Endodermal cell (in vitro differentiated cells): ENCODE data around the gene CORO7. TPM values are rescaled to one million over a fixed set of nuclear protein-coding genes. Genes with fewer than 3 reads are reported as not detected.

Experiments used
- DNase-seq: peaks from one replicate; pipeline ENCODE4 v3.0.0-alpha.2; 2017
- H3K27ac ChIP-seq: 2 replicates; pipeline ENCODE4 v1.5.1; 2013; ENCODE audit warnings: mild to moderate bottlenecking, low read depth, low read length, moderate library complexity
- H3K27me3 ChIP-seq: 2 replicates; pipeline ENCODE4 v1.6.1; 2013; ENCODE audit warnings: mild to moderate bottlenecking, low read length, moderate library complexity; ENCODE audit not compliant: insufficient read depth, control insufficient read depth, poor library complexity, severe bottlenecking
- H3K36me3 ChIP-seq: 2 replicates; pipeline ENCODE4 v1.7.0; 2013; ENCODE audit warnings: mild to moderate bottlenecking, low read length, moderate library complexity; ENCODE audit not compliant: control insufficient read depth, insufficient read depth
- H3K4me1 ChIP-seq: one replicate; pipeline ENCODE4 v1.7.0; 2013; ENCODE audit warnings: low read length; ENCODE audit not compliant: control insufficient read depth, insufficient read depth
- H3K4me3 ChIP-seq: 2 replicates; pipeline ENCODE4 v1.5.1; 2013; ENCODE audit warnings: mild to moderate bottlenecking, low read length, moderate library complexity
- H3K9ac ChIP-seq: 2 replicates; pipeline ENCODE4 v1.6.1; 2013; ENCODE audit warnings: mild to moderate bottlenecking, low read length, moderate library complexity; ENCODE audit not compliant: poor library complexity, severe bottlenecking; ENCODE audit errors: extremely low read depth
- H3K9me3 ChIP-seq: 2 replicates; pipeline ENCODE4 v1.6.1; 2013; ENCODE audit warnings: mild to moderate bottlenecking, low read length, moderate library complexity; ENCODE audit not compliant: control insufficient read depth
- H3K27ac Mint-ChIP-seq: 2 replicates; pipeline ENCODE4 v1.8.0; 2020; ENCODE audit warnings: mixed read lengths
- H3K27me3 Mint-ChIP-seq: 2 replicates; pipeline ENCODE4 v1.8.0; 2021; ENCODE audit warnings: mild to moderate bottlenecking, mixed read lengths; ENCODE audit not compliant: insufficient read depth
- H3K36me3 Mint-ChIP-seq: 2 replicates; pipeline ENCODE4 v1.8.0; 2020; ENCODE audit warnings: low read depth, mixed read lengths
- H3K4me1 Mint-ChIP-seq: 2 replicates; pipeline ENCODE4 v1.8.0; 2020; ENCODE audit warnings: mixed read lengths
- H3K4me3 Mint-ChIP-seq: 2 replicates; pipeline ENCODE4 v1.8.0; 2020; ENCODE audit warnings: mild to moderate bottlenecking, moderate library complexity, mixed read lengths
- H3K9me3 Mint-ChIP-seq: 2 replicates; pipeline ENCODE4 v1.8.0; 2020; ENCODE audit warnings: mild to moderate bottlenecking, mixed read lengths
- WGBS, 2 experiments: methylation state at CpG; one replicate each; pipeline versions ENCODE4 v1.1.5 to v1.1.7; 2013; ENCODE audit warnings: missing lambda C conversion rate in 2 of 2, mixed read lengths in 1 of 2; ENCODE audit not compliant: insufficient coverage in 1 of 2, insufficient read length in 1 of 2; 5-methylcytosine and 5-hydroxymethylcytosine counted together
- total RNA-seq, 2 donors: library from RNA; stranded (reverse); fragmentation: NEBNext Ultra II Directional in 1 of 2; extraction: Animal tissue kit (Norgen Biotek cat#: 25700) in 1 of 2; gene quantifications; 2 replicates in 1 of 2; 3 replicates in 1 of 2; pipeline ENCODE4 v1.2.1, GENCODE V29; 2021
- TF ChIP-seq, protein P1 (sequence below): fragments of 200-600 bp; sonication (generic); conservative IDR thresholded peaks from 2 replicates; pipeline ENCODE4 v1.5.0; 2021; ENCODE audit warnings: antibody characterized with exemption, mild to moderate bottlenecking

CORO7 gene
- total RNA-seq, 2 donors from 2014 or later: 32.5 to 37.5 TPM

GRCh38 chr16:4435337-4436067 is 19.1 kb upstream of the CORO7 start:
- TF ChIP-seq, protein P1, sequence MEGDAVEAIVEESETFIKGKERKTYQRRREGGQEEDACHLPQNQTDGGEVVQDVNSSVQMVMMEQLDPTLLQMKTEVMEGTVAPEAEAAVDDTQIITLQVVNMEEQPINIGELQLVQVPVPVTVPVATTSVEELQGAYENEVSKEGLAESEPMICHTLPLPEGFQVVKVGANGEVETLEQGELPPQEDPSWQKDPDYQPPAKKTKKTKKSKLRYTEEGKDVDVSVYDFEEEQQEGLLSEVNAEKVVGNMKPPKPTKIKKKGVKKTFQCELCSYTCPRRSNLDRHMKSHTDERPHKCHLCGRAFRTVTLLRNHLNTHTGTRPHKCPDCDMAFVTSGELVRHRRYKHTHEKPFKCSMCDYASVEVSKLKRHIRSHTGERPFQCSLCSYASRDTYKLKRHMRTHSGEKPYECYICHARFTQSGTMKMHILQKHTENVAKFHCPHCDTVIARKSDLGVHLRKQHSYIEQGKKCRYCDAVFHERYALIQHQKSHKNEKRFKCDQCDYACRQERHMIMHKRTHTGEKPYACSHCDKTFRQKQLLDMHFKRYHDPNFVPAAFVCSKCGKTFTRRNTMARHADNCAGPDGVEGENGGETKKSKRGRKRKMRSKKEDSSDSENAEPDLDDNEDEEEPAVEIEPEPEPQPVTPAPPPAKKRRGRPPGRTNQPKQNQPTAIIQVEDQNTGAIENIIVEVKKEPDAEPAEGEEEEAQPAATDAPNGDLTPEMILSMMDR: no peak
- Histone ChIP-seq H3K27me3 (no peaks in the 10 kb centered on the region), H3K9me3 (no peaks in the 10 kb centered on the region), H3K36me3 (peaks cover 72% of the 10 kb centered on the region), H3K4me3 (no peak overlapping the region), H3K9ac (no peak overlapping the region), H3K4me1 (no peaks in the 10 kb centered on the region), H3K27ac (no peak overlapping the region)
- WGBS, 2 experiments: 81 to 84% methylated on average over 7 to 8 of the region's 8 CpGs
- no peaks in the 10 kb centered on the region for H3K27me3 Mint-ChIP-seq
- no peaks in the 10 kb centered on the region for H3K9me3 Mint-ChIP-seq
- H3K4me3 Mint-ChIP-seq: no peak overlapping the region
- H3K27ac Mint-ChIP-seq: no peak overlapping the region
- H3K36me3 Mint-ChIP-seq: peaks cover 55% of the 10 kb centered on the region
- H3K4me1 Mint-ChIP-seq: peaks cover 11% of the 10 kb centered on the region
- DNase-seq: no peak

GRCh38 chr16:4433914-4434787 is 17.8 kb upstream of the CORO7 start:
- Histone ChIP-seq H3K36me3 (peaks cover 60% of the 10 kb centered on the region), H3K9ac (no peak overlapping the region), H3K27me3 (no peaks in the 10 kb centered on the region), H3K9me3 (no peaks in the 10 kb centered on the region), H3K27ac (no peak overlapping the region), H3K4me1 (no peaks in the 10 kb centered on the region), H3K4me3 (peak overlapping the region; percentile 28)
- no peak for DNase-seq
- Mint-ChIP-seq H3K27ac (peak overlapping the region; percentile 42), H3K36me3 (peaks cover 53% of the 10 kb centered on the region), H3K4me3 (no peak overlapping the region), H3K4me1 (peaks cover 11% of the 10 kb centered on the region), H3K9me3 (no peaks in the 10 kb centered on the region), H3K27me3 (no peaks in the 10 kb centered on the region)
- 90 to 91% methylated on average over 10 to 12 of the region's 12 CpGs for WGBS, 2 experiments
- TF ChIP-seq, protein P1: no peak

DNA sequence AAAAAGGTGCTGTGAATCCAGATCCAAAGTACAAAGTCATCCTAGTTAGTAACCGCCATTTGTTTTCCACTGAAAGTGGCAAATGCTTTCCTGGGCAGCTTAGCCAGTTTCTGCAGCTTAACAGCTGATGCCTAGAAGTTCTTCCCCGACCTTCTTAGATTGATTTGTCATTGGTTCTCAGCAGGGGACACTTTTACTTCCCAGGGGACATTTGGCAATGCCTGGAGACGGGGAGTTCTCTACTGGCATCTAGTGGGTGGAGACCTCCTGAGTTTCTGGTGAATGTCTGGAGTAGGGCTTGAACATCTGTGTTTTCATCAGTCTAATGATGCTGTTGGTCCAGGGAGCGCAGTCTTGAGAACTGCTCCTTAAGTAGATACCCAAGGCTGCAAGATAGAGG is 16.8 kb upstream of the CORO7 start:
- peaks cover 51% of the 10 kb centered on the region for H3K36me3 ChIP-seq
- H3K9ac ChIP-seq: no peak overlapping the region
- 86 to 90% methylated on average over 3 to 4 of the region's 4 CpGs for WGBS, 2 experiments
- no peaks in the 10 kb centered on the region for H3K27me3 ChIP-seq
- TF ChIP-seq, protein P1: no peak
- Mint-ChIP-seq H3K27me3 (no peaks in the 10 kb centered on the region), H3K4me1 (peaks cover 11% of the 10 kb centered on the region), H3K27ac (peak overlapping the region; percentile 7), H3K36me3 (peaks cover 53% of the 10 kb centered on the region), H3K9me3 (no peaks in the 10 kb centered on the region), H3K4me3 (no peak overlapping the region)
- DNase-seq: no peak
- H3K27ac ChIP-seq: no peak overlapping the region
- no peak overlapping the region for H3K4me3 ChIP-seq
- H3K9me3 ChIP-seq: no peaks in the 10 kb centered on the region
- no peaks in the 10 kb centered on the region for H3K4me1 ChIP-seq
